HG02973 (cell line): ENCODE results near the gene TFDP2.
A peak's percentile ranks its signal among the peaks of the same experiment; 100 is the strongest.
"Not testable (repeated sequence)": the region's sequence is repeated elsewhere in the genome, so short reads cannot be mapped to it uniquely, and the experiment has no call there.

ENCODE experiments used
- ATAC-seq: cut with Tn5 transposase; IDR thresholded peaks from one replicate; pipeline ENCODE4 v1.9.1; 2021; ENCODE audit warnings: moderate library complexity; ENCODE audit not compliant: unreplicated experiment

TFDP2 gene

DNA sequence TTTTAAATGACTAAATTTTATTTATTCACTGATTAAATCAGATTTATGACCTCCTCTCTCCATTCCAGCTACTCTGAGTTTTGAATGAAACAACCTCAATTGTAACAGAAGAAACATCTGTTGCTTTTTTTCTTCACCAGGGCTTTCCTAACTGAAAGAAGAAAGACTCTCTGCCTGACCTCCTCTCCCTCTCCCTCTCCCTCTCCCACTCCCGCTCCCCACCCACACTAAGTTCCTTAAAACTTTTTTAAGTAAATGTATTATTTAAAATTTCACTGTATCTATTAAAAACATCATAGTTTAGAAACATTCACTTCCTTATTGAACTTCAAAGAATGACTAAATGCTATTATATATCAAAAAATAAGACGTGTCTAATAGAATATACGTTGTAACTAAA is 122.0 kb downstream of the TFDP2 start:
- ATAC-seq, result no peak

DNA sequence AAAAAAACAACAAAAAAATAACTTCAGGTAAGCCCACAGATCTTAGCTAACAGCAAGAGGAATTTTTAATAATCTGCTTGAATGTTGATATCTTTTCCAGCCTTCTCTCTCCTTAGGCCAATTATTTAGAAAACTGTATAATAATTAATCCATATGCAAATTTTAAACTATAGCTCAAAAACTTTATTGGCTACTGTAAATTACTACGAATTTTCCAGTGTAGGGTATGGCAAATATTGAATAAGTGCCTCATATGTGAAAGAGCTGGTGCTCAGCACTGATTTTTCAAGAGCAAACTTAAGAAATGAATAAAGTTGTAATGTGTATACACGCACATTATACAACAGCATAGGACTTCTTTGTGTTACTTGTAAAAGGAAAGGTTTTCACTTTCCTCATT is 123.0 kb downstream of the TFDP2 start:
- ATAC-seq, result no peak

DNA sequence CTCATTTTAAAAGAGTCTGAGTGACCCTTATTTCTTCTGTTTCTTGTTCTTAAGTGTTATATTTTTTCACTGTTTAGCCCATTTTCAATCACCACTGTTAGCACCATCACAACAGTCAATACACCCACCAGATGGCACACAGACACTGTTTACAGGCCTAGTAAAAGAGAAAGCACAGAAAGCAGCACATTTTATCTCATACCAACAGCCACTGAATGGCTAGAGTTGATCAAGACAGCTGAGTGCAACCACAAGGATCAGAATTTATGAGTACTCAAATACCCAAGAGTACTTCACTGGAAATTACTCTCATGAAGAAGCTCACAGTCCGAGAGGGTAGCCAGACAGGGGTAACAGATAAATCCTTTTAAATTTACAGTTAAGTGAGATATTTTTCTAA is 127.0 kb downstream of the TFDP2 start:
- peak; percentile 68 for ATAC-seq

DNA sequence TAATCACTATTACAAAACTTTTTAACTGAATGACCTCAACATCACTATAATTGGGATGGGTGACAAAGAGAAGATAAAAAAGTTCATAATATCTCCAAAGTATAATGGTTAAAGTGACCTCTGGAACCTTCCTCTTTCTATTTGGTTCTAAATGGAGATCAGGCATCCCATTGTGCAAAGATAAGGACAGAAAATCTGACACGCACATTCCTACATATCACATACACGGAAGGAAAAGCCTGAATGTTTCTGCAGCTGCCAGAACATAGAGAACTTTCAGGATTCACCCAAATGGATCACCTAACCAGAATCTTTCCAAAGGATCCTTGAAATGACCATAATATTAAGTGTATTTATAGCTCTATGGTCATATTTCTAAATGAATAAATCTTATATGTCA is 128.2 kb downstream of the TFDP2 start:
- ATAC-seq, result no peak

DNA sequence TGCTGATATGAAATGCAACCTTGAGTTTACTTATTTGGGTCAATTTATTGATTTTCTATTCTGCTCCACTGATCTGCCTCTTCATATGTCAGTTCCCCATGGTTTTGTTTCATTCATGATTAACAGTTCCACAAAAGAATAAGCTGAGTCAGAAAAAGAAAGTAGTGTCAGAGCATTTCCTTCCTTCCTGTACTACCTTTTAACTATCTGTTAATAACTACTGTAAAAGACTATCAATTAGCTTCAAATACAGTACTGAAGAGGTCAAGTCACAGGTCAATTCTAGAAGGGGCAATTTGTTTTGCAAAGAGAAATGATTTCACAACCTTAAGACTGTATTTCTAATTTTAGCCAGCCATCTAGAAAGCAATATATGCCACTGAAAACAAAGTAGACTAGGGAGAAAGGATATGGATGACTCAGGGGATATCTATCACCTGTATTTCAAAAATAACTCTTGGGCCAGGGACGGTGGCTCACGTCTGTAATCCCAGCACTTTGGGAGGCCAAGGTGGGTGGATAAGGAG is 129.5 kb downstream of the TFDP2 start:
- ATAC-seq, result peak; percentile 77

DNA sequence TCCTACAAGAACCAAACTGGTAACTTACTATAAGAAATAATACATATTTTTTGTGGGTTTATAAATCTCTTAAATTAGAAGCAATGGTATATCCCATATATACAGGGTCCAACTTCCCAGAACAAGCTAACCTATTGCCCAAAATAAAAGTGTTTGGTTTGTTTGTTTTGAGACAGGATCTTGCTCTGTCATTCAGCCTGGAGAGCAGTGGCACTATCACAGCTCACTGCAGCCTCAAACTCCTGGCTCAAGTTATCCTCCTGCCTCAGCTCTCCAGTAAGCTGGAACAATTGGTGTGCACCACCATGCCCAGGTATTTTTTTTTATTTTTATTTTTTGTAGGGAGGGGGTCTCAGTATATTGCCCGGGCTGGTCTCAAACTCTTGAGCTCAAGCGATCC is 135.4 kb downstream of the TFDP2 start:
- no peak for ATAC-seq

DNA sequence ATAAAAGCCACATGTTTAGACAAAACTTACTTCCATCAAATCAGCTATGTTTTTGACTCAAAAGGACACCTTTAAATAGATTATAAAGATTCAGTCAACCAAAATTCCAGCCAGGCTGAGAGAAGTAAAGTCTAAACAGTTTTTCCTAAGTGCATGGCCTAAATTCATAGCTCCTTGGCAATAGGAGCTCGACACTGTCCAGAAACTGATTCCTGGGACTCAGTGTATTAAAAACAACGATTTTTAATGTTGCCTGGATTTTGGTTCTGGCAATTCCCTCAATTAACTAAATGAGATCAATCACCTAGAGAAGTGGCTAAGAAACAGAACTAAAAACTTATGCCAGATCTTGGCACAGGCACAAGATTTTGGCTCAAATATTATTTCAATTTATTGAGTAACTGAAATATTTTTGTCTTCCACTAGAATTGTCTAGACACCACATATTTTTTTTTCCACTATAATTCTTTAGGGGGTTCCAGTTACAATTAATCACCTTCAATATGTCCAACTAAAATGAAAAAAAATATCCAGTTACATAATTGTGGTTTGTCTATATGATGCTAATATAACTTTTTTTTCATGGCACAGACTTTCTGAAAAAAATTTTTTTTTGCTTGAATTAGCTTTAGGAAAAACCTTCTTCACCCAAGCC is 135.9 kb downstream of the TFDP2 start:
- ATAC-seq, result no peak

DNA sequence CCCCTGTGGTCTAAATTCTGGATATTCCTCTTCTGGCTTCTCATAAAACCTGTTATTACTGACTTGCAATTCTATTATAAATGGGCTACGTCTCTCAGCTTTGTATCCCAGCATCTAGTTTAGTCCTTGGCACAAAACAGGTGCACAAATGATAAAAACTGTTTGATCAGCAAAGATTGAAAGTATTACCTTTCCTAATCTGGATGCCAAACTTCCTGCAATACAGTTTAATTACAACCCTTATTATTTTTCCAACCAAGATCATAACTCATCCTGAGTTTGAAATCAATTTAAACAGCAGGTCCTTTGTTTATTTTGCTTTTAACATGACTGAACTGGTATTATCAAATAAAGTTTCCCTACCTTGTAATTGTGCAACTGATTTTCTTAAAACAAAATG is 140.3 kb downstream of the TFDP2 start:
- no peak for ATAC-seq

DNA sequence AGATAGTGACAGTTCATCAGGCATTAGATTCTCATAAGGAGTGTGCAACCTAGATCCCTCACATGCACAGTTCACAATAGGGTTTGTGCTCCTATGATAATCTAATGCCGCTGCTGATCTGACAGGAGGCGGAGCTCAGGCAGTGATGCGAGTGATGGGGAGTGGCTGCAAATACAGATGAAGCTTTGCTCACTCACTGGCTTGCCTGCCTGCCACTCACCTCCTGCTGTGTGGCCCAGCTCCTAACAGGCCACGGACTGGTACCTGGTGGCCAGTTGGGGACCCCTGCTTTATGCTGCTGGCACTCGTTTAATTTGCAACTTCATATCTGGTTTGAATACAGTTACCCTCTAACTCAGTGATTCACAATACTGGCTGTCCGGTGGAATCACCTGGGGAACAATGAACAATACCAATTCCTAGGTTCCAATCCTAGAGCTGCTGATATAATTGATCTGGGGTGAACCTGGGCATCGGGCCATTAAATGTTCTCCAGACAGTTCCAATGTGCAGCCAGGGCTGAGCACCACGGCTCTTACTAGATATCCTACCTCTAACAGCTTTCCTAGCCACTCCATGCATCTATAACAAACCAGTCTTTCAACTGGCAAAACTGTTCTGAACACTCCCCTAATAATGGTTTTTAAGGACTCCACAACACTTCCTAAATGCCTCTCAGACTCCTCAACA is 141.5 kb downstream of the TFDP2 start:
- ATAC-seq, result no peak

DNA sequence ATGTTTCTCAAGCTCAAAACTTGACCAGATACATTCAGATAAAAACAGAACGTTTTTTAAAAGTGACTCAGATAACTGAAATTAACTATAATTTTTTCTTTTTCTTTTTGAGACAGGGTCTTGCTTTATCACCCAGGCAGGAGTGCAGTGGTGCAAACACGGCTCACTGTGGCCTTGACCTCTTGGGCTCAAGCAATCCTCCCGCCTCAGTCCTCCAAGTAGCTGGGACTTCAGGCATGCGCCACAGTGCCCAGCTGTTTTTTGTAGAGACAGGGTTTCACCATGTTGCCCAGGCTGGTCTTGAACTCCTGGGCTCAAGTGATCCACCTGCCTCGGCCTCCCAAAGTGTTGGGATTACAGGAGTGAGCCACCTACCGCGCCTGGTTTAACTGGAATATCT is 144.4 kb downstream of the TFDP2 start:
- ATAC-seq, result not testable (repeated sequence)

DNA sequence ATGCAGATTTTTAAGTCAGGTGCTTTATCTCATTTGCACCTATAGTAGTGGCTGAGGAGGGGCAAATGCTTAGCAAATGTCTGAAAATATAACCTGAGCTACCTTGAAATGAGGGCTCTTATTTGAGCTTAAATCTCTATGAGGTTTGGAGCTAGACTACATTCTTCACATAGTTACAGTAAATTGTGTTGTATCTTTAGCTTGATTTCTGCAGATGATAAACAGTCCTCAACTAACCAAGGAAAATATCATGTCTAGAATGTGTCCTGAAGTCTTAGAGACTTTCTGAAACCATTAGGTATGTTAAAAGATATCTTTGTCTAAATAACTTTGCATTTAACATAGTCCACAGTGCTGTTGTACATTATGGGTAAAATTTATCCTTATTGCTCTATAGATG is 145.3 kb downstream of the TFDP2 start:
- no peak for ATAC-seq

DNA sequence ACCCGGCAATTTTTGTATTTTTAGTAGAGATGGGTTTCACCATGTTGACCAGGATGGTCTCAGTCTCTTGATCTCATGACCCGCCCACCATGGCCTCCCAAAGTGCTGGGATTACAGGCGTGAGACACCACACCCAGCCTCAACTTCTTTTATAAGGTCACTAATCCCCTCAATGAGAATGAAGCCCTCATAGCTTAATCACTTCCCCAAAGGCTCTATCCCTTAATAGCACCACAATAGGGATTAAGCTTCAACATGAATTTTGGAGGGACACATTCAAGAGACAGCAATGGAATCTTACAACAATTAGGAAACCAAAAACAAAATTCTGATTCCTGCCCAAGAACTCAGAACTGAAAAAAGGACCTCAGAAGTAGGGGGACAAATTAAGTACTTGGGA is 146.1 kb downstream of the TFDP2 start:
- ATAC-seq, result no peak

DNA sequence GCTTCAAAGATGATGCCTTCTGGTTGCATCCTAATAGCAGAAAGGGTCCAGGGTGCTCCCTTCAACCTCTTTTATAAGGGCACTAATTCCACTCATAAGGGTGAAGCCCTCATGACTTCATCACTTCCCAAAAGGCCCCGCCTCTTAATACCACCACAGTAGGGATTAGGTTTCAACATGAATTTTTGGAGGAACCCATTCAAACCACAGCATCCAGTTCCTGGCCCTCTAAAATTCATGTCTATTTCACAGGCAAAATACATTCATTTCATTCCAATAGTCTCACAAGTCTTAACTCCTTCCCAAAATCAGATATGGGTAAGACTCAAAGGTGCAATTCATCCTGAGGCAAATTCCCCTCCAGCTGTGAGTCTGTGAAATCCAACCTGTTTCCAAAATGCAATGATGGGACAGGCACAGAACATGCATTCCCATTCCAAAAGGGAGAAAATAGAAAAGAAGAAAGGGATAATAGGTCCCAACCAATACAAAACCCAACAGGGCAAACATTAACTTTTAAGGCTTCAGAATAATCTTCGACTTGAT is 148.9 kb downstream of the TFDP2 start:
- ATAC-seq, result no peak

DNA sequence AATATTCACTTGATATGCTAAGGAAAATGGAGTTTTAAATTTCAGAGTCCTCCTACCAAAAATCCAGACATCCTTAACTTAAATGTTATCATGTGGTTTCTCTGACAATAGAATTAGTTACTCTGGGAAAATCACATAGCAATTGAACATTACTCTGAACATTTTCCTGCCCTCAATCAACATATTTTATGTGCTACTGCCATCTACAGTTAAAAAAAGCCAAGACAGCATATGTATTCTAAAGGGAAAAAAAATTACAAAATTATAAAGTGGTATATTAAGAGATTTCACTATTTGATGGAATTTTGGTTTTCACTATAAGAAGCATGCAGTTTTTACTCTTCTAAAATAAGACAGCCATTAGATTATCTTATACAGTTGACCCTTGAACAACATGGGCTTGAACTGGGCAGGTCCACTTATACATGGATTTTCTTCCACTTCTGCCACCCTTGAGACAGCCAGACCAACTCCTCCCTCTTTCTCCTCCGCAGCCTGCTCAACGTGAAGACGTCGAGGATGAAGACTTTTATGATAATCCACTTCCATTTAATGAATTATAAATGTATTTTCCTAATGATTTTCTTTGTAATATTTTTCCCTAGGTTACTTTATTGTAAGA is 150.6 kb downstream of the TFDP2 start:
- ATAC-seq, result no peak

DNA sequence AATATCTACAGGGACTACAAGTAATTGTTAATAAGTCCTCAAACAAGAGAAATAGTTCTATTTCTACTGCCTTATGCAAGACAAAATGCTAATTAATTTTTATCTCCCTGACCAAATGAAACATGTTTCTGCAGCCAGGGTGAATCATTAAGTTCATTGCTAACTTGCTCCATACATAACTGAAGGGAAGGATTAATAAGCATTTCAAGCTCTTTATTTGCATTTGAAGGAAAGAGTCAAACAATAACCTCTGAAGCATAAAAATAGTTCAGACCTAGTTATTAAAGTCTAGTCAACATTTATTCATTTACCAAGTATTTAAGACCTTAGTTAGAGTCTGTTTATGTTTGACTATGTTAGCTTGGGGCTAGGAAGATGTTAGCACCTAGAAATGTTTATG is 152.9 kb downstream of the TFDP2 start:
- no peak for ATAC-seq

DNA sequence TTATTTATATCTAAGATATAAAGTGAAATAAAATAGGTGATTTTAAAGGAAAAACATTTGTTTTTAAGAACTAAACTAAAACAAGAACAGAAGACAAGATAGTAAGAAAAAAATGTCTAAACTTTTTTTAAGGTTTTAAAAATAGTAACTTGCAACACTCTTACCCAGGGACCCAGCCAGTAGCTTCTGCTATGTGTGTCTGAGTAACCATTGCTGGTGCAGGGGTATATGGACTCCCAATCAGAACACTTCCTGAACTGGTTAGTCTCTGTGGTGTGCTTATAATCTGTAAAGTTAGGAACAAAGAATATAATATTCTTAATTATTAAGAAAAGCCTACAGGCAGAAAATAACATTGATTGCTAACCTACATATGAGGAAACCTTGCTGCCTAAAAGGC is 154.5 kb downstream of the TFDP2 start:
- ATAC-seq, result no peak

DNA sequence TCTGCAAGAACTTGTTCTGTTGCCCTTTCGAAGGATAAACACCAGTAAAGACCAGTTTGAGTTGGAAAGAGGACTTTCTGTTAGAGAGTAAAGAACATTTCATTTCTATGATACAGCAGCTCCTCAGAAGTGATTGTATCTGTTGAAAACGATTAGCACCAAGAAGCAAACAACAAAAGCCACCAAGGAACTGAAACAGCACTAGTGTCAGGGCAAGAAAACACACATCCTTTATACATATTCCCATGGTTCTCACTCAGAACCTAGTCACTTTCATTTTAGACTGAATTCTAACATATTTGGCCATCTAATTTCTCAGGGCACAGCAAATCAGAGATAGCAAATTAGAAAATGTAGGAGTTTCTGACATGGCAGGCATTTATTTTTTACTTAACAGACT is 156.8 kb downstream of the TFDP2 start:
- ATAC-seq, result no peak

DNA sequence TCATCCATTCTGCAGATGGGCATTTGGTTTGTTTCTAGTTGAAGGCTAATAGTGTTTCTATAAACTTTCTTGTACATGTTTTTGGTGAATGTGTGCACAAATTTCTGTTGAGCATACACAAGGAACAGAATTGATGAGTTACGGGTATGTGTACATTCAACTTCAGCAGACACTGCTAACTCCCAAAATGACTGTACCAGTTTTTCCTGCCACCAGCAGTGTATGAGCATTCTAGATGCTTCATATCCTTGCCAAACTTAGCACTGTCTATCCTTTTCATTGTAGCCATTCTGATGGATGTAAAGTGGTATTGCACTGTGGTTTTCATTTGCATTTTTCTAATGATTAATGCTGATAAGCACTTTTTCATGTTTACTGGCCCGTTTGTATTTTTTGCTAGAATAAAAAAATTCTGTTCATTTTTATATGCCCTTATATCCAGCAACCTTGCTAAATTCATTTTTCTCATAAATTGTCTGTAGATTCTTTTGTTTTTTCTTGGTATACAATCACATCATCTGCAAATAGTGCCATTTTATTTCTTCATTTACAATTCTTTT is 162.7 kb downstream of the TFDP2 start:
- ATAC-seq, result no peak

DNA sequence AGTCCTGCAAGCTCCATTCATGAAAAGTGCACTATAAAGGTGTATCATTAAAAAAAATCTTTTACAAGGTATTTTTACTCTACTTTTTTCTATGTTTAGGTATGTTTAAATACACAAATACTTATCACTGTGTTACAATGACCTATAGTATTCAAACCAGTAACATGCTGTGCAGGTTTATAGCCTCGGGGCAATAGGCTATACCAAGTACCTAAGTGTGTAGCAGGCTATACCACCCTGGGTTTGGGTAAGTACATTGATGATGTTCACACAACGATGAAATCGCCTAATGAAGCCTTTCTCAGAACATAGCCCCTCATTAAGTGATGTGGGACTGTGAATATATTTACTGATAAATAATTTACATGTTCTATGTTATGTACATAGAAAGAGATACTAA is 168.3 kb downstream of the TFDP2 start:
- no peak for ATAC-seq

DNA sequence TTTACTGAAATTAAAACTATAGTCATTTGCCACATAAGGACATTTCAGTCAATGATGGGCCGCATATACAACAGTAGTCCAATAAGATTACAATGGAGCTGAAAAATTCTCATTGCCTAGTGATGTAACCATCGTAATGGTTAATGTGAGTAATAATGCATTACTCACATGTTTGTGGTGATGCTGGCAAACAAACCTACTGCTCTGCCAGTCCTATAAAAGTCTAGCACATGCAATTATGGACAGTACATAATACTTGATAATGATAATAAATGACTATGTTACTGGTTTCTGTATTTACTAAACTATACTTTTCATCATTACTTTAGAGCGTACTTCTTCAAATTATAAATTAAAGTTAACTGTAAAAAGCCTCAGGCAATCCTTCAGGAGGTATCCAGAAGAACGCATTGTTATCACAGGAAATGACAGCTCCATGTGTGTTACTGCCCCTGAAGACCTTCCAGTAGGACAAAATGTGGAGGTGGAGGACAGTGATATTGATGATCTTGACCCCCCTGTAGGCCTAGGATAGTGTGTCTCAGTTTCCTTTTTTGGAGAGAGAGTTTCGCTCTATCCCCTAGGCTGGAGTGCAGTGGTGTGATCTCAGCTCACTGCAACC is 170.2 kb downstream of the TFDP2 start:
- no peak for ATAC-seq

DNA sequence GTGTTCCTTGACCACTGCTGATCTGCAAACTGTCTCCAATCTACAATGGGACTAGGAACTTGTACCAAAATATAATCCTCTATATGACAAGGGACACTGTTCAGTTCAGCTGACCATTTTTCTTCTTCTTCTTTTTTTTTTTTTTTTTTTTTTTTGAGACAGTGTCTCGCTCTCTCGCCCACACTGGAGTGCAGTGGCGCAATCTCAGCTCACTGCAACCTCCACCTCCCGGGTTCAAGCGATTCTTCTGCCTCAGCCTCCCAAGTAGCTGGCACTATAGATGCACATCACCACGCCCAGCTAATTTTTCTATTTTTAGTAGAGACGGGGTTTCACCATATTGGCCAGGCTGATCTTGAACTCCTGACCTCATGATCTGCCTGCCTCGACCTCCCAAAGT is 174.6 kb downstream of the TFDP2 start:
- ATAC-seq, result not testable (repeated sequence)
